ENCODE measurements around the gene ERP27.

Gene ERP27

DNA sequence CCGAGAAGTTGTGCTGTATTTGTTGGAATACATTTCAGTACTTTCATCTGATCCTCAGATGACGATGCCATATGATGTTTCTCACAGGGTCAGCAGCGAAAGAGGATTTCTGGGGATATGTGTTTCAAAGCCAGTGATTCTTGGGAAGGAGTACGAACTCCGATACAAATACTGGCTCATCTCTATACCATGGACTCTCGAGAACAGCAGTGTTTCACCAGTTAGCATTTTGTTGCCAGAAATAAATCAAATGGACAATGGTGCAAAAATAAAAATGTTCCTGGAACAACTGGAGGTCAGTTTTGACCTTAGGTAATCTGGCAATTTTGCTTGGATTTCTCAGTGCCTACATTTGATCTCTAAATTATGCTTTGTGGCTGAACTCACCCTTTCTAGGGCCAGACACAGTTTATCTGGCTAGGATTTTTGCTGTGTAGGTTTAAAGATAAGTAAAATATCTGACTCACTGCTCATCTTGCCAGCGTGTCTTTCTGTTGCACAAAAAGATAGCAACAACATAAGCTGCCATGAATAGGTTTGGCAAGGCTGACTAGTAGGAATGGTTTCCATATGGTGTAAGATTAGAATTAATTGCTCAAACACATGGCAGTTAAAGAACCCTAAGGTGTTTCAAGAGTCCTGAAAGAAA is 41.7 kb downstream of the ERP27 start:
- no peak for DNase-seq

DNA sequence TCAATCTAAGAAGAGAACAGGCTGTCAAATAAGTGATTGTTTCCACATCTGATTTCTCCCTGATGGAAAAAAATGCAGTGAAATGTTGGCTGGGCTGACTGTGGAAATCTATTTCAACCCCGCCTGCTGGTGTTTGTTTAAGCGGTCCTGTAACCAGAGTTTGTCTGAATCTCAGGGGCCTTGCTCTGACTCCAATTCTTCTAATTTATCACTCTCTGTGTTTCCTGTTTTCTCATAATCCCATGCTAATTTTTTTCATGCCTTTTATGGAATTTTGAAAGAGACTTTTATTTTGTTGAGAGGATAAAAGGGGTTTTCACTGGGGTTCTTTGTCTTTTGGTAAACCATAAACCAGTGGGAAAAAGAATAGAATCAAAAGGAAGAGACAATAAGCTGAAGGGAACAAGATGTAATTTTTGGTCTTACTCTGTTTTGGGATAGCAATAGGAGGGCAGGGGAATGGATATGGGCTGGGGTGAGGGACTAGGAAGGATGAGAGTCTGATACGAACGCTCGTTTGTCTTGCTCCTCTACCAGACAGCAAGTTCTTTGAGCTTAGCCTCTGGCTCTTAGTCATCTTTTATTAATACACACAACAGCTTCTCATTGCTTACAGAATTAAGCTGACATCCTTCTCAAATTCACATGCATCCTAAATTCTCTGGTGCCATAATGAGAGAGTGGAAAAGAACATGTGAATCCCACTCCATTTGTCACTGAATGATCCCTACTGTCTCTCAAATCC is 44.7 kb downstream of the ERP27 start:
- DNase-seq = no peak

DNA sequence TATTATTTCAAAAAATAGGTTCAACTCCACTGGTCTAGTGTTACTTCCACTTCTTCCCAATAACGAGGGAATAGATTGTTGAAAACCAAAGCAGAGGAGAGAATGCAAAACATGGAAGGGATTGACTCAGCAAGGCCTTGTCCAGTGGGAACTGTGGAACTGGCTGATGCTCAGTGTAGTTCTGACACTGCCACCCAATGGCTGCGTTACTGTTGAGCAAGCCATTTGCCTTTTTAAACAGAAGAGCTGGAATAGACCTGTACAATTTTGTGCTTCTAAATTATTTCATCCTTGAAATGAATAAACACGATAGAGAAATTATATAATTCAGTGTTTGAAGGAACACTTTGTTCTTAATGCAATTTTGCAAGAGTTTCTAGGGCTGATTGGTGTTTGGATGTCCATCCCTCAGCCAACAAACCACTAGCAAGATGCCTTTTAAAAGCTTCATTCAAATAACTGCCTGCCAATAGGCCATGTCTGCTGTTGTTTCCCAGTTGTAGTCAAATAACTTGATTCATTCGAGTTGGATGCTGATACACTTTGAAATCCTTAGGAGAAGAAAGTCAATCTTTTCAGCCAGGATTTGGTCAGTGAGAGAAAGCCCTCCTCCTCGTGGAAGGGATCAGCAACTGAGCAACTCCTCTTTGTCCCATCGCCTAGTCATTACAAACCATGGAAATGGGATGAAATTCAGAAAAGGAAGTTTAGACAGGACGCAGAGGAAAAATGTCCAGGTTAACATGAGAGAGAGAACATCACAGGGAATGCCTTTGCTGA is 45.4 kb downstream of the ERP27 start:
- DNase-seq = no peak

DNA sequence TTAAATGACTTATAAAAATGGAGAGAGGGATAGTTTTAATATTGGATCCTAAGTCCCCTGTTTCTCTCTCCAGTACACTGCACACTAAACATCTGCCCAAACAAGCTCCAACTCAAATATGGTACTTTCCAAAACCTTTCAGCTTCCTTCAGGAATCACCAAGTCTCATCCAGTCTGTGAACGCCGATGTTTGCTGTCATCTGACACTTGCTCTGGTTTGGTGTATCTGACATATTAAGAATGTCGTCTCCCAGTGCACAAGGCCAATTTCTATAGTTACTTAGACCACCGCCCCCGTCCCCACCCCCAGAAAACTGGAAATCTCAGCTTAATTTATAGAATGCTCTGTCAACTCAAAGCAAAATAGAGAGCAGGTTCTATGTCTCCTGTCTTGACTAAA is 47.6 kb downstream of the ERP27 start:
- DNase-seq = no peak

DNA sequence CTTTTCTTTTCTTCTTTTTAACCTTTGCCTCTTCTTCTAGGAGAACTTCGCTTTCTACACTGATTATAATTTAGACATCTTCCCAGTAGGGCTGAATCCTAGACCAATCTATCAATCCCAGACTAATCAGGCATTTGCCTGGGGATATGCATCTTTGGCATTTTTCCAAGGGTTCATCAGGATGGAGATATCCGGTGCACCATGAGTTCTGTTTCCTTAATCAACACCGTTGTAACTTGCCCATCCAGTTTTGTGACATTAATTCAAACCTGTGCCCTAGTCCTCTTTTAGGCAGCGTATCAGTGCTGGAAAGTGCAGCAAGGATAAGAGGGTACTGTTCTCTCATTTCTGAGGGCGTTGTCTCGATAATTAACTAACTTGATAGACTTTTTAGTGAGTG is 52.1 kb downstream of the ERP27 start:
- peak; percentile 11 for DNase-seq

DNA sequence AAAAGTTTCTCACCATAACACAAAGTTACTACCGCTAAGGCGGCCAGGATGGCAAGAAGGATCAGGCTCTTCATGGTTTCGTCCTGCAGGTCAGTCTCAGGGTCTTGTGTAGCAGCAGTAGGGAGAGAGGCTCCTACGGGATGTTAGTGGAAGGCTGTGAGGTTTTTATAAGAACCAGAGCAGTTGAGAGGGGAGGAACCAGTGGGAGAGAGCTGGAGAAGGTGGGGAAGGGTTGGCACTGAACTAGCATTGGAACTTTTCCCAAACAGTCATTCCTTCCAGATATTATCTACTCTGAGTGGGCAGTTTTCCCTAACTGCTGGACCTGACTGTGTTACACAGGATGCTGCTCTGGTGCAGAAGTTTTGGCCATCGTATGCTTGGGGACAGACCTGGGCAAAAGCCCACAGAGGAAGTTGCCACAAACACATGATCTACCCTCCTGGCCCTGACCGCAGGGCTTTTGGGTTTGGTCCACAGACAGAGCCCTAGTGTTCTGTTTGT is 52.6 kb downstream of the ERP27 start, which contains the start of gene MGP:
MGP (minus strand) TSS at position 137 of the 504 bp plus-strand sequence; CDS start at position 74, 63 bp downstream.
- DNase-seq = no peak

DNA sequence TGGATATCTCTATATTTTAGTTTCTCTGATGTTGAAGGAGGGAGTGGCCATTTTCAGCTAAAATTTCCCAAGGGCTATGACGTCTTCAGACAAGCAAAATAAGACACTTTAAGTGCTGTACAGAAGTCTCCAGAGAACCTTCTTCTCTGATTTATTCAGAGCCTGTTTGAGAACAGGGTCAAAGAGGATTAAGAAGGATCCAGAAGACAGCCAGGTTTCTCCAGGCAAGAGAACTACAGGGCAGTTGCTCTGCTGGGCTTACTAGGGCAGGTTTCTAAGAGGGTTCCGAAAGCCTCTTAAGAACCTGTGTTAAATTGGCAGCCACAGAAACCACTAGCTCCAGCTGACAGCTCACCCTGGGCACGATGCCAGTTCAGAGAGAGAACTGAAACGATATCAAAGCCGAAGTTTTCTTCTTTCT is 53.9 kb downstream of the ERP27 start:
- DNase-seq = no peak

DNA sequence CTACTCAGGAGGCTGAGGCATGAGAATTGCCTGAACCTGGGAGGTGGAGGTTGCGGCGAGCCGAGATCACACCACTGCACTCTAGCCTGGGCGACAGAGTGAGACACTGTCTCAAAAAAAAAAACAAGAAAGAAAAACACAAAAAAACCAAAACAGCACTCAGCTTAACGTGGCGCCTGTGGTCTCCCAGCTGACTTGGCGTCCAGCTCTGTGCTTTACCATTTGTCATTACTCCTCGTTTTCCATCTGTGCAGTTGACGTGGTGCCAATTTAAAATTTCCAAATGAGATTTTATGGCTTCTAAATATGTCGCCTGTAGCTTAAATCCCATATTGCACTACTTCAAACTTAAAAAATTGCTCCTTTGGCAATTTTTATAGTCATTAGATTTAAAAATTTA is 54.7 kb downstream of the ERP27 start:
- no peak for DNase-seq

DNA sequence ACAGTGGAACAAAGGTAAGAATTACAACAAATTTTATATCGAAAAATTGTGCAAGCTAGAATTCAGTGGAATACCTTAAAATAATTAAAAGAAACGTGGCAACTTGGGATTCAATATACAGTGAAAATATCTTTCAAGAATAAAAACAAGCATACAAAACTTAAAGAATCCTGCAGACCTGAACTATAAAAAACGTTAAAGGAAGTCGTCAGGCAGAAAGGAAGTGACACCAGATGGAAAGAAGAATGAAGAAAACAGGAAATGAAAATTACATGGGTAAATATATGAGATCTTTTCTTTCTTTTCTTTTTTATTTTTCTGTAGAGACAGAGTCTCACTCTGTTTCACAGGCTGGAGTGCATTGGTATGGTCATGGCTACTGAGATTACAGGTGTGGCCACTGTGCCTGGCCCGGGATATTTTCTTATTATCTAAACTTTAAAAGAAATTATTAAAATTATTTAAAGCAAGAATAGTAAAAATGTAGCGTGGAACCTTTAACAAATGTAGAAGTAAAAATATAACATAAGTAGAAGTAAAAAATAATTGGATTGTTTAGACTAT is 57.4 kb downstream of the ERP27 start:
- no peak for DNase-seq

DNA sequence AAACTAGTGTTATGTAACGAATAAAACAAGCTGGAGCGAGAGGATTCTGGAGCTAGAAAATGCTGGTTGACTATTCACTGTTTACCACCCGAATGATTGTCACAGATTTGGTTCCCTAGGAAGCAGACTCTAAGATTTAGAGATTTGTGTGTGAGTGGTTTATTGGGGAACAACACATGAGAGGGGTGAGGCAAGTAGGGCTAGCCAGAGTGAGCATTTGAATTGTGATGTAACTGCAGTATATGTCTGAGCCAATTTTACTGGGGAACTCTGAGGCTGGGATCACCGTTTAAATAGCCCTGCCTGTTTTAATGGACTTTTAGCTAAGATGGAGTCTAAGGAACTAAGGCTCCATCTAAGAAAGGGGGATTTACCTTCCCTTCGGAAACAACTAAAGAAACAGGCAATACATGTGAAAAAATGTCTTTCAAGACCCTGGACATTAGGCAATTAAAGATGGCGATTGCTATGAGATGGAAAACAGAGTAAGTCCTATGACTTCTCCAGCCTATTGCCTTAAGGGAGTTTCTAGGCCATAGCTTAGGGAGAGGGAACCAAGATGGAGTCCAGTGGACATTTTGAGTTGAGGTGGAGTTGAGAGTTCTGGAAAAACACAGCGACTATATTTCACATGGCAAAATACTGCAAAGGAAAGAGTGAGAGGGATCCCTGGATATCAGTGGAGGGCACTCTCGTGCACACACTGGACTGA is 59.0 kb downstream of the ERP27 start:
- no peak for DNase-seq

DNA sequence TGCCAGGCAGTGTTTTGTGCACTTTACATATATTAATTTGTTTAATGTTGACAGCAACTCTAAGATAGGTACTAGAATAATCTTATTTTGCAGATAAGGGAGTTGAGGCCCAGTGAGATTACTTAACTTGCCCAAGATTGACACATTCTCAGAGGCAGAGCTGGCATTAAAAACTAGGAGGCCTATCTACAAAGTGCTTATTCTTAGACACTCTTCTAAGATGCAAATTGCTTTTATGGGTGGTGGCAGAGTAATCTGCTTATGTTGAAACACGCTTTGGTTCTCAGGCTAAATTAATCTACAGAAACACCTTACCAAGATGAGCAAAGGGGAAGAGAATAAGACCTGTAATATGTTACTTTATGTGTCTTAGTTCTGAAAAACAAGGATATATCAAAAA is 59.8 kb downstream of the ERP27 start:
- DNase-seq = no peak

DNA sequence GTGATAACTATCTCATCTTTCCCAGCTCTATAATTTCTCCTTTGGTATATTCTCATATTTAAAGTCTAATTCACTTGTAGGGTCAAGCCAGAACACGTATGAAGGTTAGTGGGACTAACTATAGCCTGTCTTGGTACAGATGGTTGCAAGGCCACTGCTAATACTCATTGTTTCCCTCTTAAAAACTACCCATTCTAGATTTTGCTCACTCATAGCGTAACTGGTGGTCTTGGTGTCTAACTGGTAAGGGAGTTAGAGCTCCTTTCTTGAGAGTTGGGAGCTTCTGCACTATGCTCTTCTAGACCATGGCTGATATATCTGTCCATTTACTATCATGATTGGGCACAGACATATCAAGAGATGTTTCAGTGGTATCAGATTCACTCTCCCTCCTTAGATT is 61.5 kb downstream of the ERP27 start:
- DNase-seq = no peak

DNA sequence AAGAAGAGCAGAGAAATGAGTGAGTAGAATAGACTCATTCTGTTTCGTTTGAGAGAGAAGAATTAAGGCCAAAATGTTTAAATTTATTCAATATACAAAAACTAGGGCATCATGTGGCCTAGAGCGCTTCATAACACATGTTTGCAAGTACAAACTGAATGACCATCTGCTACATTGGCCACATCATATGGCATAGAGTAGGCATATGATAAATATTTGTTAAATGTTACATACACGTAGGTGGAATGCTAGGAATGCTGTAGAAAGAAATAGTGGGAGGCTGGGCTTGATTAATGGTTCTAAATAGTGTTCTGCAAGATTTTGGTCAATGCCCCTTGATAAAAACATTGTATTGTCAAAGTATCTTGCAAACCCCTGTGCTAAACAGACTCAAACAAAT is 63.5 kb downstream of the ERP27 start:
- no peak for DNase-seq

DNA sequence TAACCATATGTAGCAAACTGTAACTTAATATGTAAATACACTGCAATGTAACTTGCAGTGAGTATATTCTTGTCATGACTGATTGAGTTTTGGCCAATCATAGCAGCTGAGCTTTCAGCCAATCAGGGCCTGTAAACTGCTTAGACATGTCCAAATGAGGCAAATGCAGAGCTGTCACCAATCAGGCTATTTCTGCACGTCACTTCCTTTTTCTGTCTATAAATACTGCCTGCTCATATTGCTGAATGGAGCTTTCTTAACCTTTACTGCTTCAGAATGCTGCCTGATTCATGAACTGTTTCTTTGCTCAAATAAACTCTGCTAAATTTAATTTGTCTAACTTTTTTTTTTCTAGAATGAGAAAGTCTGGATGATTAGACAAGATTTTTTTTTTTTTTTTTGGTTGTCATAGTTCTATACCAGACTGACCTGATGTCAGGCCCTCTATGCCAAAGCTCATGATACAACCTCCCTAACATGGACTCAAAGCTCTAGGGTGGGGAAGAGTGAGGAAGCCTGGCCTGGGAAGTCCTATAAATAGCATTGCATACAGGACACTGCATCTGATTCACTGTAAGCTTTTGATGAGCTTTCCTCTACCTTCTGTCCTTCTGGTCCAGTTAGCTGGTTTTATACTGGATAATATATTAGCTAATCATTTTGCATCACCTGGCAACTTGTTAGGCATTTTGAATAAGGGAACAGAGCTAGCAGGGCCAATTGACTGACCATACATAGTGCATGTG is 64.7 kb downstream of the ERP27 start:
- no peak for DNase-seq

DNA sequence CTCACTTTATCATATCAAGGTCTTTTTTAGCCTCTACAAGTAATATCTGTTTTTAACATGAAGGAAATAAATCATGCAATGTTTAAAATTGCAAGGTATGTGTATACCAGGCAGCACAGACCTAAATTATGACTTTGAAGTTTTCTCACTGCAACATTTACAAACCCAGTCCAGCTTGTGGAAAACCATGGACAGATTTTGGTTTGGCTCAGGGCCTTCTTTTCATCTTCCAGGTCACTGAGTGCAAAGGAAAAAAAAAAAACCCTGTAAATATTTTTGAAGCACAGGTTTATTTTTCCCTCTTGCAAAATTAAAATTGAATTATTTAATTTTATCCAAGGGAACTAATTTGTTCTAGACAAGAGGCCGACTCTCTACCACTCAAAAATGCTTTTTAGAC is 66.5 kb downstream of the ERP27 start:
- DNase-seq = no peak

DNA sequence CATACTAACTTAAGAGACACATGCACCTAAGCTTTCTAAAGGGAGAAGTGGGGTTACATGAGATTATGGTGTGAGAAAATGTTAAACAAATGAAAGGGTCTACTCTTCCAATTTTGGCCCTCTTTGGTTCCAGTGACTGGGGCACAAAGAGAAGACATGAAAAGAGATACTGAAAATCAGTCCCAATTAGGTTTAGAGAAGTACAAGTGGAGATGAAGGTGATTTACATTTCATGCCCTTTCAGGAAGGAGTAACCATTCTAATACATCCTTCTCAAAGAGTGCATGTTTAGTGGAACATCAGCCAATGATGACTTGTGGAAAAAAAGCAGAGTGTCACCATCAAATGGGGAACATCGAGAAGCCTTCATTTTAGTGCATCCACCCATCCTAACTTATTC is 67.1 kb downstream of the ERP27 start:
- no peak for DNase-seq

DNA sequence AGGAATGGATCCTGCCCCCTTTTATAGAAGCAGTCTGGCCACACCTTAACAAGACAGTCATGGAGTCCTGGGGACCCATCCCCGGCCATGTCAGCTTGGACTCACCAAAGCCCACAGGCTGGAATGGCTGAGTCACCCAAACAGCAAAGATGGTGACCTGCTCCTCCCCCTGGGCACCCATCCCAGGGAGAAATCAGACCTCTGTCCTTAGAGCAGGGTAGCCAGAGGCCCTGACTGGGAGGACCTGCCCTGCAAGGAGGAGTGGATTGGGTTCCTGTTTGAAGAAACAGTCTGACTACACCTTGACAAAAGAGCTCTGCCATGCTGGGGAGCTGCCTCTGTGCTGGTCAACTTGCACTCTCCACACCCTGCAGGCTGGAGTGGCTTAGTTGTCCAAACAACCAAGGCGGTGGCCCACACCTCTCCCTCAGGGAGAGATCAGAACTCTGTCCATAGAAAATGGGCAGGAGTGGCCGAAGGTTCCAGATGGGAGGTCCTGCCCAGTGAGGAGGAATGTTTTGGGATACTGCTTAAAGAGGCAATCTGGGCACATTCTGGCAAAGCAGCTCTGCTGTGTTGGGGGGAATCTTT is 69.3 kb downstream of the ERP27 start:
- no peak for DNase-seq
